HG02763 (cell line): ENCODE data around the gene DDIAS.
"Not testable (repeated sequence)": the region's sequence is repeated elsewhere in the genome, so short reads cannot be mapped to it uniquely, and the experiment has no call there.

Experiments
- ATAC-seq: cut with Tn5 transposase; IDR thresholded peaks from one replicate; pipeline ENCODE4 v1.9.1; 2021; ENCODE audit warnings: mild to moderate bottlenecking, moderate library complexity; ENCODE audit not compliant: unreplicated experiment

Gene DDIAS

DNA sequence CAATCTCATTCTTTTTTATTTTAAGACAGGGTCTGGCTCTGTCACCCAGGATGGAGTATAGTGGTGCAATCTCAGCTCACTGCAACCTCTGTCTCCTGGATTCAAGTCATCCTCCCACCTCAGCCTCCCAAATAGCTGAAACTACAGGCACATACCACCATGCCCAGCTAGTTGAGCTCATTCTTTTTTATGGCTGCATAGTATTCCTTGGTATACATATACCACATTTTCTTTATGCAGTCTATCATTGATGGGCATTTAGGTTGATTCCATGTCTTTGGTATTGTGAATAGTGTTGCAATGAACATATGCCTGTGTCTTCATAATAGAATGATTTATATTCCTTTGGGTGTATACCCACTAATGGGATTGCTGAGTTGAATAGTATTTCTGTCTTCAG, 60.5 kb downstream of the DDIAS start:
- ATAC-seq: not testable (repeated sequence)

DNA sequence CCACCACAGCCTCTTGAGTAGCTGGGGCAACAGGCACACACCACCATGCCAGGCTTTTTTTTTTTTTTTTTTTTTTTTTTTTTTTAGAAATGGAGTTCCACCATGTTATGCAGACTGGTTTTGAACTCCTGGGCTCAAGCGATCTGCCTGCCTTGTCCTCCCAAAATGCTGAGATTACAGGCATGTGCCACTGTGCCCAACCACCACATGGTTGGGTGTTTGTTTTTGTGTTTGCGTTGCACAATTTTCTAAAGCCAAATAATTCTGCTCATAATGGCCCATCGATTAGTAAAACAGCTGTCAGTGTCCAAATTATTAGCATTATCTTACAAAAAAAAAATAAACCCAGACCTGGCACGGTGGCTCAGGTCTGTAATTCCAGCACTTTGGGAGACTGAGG, 65.8 kb downstream of the DDIAS start:
- no peak for ATAC-seq

DNA sequence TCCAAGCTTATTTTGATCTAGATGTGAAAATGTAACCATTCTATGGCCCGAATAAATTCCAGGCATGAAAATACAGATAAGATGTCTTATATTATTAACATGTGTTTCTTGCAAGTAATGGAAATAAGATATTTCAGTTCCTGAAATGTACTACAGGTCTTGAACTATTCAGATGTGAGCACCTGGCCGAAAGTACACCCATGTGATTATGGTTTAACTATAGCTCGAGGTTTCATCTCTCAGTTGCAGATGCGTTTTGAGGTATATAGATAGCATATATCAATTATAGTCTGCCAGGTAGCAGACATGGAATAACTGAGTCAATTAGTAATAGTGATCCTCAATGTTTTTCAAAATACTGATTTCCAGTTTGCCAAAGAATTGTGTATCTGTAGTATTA, 68.3 kb downstream of the DDIAS start:
- ATAC-seq: peak; percentile 98

DNA sequence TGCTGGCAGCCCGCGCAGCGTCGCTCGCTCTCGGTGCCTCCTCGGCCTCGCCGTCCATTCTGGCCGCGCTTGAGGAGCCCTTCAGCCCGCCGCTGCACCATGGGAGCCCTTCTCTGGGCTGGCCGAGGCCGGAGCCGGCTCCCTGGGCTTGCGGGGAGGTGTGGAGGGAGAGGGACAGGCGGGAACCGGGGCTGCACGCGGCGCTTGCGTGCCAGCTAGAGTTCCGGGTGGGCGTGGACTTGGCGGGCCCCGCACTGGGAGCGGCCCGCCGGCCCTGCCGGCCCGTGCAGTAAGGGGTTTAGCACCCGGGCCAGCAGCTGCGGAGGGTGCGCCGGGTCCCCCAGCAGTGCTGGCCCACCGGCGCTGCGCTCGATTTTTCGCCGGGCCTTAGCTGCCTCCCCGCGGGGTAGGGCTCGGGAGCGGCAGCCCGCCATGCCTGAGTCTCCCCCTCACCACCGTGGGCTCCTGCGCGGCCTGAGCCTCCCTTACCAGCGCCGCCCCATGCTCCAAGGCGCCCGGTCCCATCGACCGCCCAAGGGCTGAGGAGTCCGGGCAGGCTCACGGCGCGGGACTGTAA, 69.1 kb downstream of the DDIAS start:
- ATAC-seq: not testable (repeated sequence)

DNA sequence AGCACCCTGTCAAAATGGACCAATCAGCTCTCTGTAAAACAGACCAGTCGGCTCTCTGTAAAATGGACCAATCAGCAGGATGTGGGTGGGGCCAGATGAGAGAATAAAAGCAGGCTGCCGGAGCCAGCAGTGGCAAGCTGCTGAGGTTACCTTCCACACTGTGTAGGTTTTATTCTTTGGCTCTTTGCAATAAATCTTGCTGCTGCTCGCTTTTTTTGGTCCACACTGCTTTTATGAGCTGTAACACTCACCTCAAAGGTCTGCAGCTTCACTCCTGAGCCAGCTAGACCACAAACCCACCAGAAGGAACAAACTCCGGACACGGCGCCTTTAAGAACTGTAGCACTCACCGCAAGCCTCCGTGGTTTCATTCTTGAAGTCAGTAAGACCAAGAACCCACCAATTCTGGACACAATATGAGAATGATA, 70.0 kb downstream of the DDIAS start:
- ATAC-seq: not testable (repeated sequence)

DNA sequence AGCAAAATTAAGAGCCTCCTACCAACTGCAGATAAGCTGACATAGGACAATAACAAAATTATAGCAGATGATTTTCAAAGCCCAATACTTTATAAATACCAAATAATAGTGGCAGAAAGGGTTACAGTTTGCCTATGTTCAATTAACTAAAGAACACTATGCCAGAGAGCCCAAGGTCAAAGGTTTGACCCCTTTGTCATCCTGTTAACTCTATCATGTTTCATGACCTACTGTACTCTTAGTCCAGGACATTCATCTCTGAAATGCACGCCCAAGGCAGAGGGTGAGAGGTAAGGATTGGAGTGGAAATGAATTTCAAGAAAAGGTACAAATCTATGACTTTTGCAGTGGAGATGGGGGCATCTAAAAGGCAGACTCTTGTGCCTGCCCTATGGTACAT, 70.6 kb downstream of the DDIAS start:
- ATAC-seq: no peak

DNA sequence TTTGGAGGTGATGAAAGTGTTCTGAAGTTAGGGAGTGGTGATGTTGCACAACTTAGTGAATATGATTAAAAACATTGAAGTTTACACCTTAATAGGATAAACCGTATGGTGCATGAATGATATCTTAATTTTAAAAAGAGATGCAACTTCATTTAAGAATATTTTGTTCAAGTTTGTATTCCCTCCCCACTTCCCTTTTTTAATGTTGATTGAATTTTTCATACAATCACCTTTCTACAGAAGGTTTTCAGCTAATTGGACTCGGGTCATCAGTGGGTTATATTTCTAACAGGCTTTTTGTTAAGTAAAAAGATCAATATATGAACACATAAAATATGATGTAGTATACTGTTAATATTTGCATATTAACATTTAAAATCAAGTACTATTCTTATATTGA, 72.6 kb downstream of the DDIAS start:
- ATAC-seq: no peak

DNA sequence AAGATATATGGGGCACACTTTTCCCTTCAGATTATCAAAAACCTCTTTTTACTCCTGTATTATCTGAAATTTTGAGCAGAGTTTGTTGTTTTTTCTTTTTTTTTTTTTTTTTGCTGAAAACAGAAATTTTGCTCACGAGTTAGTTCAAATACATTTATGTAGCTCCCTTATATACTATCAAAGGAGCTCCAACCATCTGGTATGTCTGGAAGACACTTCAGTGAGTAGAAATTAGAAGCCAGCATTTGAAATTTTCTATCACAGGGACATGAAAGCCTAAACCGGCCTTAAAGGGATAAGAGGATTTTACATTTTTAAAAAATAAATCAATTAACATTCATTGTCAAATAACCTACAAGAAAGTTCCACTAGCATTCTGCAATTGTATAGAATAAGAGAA, 73.3 kb downstream of the DDIAS start:
- no peak for ATAC-seq

DNA sequence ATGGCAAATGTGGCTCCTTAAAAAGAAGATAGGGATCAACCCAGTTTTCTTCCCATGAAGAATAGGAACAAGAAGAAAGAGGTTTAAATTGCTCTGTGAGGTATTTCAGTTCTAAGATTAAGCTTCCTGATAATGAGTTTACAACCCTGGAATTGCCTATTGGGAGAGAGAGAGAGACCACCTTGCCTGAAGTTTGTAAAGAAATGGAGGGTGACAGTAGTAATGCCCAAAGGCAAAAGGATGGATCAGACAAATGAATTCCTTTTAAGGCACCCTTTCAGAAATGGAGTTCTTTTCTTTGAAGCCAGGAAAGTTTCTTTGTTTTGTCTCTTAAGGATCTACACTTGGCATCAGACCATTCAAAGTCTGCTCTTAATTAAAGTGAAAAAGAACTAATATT, 74.3 kb downstream of the DDIAS start:
- ATAC-seq: no peak

DNA sequence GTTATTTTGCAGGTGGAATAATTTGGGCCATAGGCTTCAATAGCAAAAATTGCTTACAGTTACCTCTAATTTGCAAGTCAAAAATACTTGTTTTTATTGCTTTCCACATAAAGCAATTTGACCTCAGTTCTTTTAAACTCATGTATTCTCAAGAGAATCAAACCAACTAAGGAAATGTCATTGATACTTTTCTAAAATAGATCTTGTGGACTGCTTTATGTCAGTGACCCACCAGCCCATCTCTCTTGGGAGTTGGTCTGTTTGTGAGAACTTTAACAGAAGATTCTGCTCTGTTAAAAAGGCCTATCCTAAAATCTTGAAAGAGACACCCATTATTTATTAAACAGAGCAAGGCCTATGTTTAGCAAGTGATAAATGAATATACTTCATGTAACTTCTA, 75.2 kb downstream of the DDIAS start:
- ATAC-seq: no peak

DNA sequence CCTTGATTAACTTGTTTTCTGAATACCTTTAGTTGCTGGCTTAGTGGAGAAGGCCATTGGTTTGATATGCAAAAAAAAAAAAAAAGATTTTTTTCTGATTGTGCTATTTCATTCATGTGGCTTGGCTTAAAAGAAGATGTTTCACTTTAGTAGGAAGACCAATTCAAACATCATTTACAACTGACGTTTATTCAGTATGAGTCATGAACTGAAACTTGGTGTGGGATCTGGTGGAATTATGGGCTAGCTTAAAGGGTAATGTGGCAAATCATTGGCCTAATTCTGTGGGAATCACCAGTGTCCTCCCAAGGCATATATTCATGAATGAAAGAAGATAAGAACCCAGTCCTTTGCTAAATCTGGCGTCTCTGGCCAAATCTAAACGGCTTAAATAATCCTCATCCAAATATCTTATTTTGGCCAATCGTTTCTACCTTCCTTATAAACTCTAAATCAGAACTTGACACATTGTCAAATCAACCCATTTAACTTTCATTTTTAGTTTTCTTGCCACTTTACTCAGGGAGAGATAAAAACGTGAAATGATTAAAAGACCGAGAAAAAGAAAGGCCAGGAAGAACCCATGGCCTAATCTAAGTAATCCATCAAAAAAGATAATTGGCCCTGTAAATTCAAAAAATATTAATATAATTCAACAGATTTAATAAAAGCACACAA, 77.0 kb downstream of the DDIAS start:
- ATAC-seq: no peak

DNA sequence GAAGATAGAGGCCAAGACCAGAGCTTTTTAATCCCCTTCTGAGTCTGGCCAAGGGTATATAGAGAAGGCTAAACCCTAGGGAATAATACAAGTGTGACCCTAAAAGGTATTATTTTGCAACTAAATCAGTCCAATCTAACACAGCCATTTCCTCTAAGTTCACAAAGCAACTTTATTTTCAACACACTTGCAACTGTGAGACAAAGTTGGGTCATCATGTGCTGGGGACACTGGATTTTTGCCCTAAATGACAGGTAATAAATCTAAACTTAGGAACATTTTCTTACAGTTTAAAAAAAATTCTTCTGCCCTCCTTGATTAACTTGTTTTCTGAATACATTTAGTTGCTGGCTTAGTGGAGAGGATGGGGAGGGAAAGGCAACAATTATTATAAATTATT, 78.3 kb downstream of the DDIAS start:
- no peak for ATAC-seq

DNA sequence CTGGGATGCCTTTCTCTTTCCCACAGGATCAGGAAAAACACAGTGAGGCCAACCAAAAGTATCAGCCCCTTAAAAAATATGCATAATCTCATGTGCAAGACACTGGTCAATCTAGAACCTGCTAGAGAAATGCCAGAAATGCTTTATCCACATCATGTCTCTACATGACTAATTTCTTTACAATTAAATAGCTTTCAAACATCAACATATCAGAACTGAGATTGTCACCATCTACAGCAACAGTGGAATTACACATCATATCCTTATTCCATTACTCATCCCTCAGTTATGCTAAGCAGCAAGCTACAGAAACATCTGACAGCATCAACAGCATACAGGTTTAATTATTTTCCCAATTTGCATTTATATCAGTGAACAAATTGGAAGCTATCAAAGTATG, 78.8 kb downstream of the DDIAS start:
- ATAC-seq: no peak

DNA sequence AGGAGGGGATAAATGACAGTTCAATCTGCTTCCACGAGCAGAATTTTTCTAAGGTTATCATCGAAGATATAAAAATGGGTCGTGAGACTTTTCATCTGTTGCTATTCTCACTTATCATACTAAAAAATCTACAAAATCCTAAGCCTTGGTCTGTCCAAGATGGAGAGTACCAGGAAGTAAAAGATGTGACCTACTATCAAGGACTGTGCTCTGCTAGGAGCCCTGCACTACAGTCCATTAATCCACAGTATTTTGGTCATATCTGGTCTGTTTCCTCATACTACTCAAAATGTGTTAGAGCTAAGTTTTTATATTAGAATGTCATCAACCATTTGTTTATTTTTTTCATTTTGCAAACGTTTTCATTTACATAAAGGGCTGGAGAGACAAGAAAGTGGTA, 79.4 kb downstream of the DDIAS start:
- no peak for ATAC-seq

DNA sequence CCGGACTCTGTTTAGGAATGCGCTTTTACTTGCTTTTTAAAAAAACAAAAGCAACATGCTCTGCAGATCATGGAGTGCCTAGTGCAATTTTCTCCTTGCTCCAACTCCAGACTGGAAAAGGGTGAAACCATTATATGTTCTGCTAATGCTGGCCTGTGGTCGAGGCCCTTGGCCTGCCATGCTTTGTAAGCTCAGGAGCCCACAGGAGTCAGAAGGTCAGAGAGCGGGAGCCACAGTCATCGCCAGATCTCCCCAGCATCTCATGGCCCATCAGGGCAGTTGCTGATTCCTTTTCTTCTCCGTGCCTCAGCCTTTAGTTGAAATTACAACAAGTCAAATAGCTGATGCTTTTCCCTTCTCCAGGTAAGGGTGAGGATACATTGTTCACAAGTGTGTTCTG, 80.3 kb downstream of the DDIAS start:
- ATAC-seq: no peak
